SU-DHL-6 (cell line): Measurements from ENCODE around the gene HINT2.

Source experiments
- EZH2phosphoT487 ChIP-seq: fragments of 200-600 bp; sonication (generic), shearing (Covaris generic); conservative IDR thresholded peaks from 2 replicates; pipeline ENCODE4 v1.6.1; 2018; ENCODE audit warnings: mild to moderate bottlenecking, antibody characterized with exemption, low read length, moderate library complexity, mixed read lengths
- TF ChIP-seq, protein P1 (sequence below): fragments of 200-600 bp; sonication (generic); IDR thresholded peaks from one replicate; pipeline ENCODE4 v1.5.1; 2017; ENCODE audit warnings: antibody characterized with exemption, mild to moderate bottlenecking, low read length, moderate library complexity; ENCODE audit not compliant: insufficient read depth, poor library complexity, severe bottlenecking

DNA sequence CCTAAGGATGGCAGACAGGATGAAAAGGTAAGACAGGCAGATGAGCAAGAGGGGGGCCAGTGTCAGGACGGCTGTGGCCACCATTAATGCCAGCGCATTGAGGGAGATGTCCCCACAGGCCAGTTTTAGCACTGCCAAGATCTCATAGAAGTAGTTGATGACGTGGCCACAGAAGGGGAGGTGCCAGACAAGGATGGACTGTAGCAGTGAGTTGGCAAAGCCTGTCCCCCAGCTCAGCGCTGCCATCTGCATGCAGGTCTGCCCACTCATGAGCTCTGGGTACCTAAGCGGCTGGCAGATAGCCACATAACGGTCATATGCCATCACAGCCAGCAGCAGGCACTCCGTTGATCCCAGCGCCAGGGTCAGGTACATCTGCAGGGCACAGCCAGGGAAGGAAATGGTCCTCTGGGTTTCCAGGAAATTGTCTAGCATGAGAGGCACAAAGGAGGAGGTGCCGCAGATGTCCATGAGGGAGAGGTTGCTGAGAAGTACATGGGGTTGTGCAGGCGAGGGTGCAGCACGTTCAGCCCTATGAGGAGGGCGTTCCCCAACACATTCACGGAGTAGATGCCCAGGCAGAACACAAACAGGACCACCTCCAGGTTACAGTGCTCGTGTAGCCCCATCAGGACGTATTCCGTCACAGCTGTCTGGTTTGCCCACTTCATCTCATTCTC lies 44.6 kb upstream of the HINT2 start:
- TF ChIP-seq, protein P1, sequence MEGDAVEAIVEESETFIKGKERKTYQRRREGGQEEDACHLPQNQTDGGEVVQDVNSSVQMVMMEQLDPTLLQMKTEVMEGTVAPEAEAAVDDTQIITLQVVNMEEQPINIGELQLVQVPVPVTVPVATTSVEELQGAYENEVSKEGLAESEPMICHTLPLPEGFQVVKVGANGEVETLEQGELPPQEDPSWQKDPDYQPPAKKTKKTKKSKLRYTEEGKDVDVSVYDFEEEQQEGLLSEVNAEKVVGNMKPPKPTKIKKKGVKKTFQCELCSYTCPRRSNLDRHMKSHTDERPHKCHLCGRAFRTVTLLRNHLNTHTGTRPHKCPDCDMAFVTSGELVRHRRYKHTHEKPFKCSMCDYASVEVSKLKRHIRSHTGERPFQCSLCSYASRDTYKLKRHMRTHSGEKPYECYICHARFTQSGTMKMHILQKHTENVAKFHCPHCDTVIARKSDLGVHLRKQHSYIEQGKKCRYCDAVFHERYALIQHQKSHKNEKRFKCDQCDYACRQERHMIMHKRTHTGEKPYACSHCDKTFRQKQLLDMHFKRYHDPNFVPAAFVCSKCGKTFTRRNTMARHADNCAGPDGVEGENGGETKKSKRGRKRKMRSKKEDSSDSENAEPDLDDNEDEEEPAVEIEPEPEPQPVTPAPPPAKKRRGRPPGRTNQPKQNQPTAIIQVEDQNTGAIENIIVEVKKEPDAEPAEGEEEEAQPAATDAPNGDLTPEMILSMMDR, result no peak
- no peak for TF ChIP-seq EZH2phosphoT487
